HG03520 (cell line): ENCODE results near the gene ADAT3.
A peak's percentile ranks its signal among the peaks of the same experiment; 100 is the strongest.
"Not testable (repeated sequence)": the region's sequence is repeated elsewhere in the genome, so short reads cannot be mapped to it uniquely, and the experiment has no call there.

Experiments
- ATAC-seq: cut with Tn5 transposase; IDR thresholded peaks from one replicate; pipeline ENCODE4 v1.9.1; 2021; ENCODE audit warnings: mild to moderate bottlenecking, moderate library complexity; ENCODE audit not compliant: unreplicated experiment

Gene ADAT3

DNA sequence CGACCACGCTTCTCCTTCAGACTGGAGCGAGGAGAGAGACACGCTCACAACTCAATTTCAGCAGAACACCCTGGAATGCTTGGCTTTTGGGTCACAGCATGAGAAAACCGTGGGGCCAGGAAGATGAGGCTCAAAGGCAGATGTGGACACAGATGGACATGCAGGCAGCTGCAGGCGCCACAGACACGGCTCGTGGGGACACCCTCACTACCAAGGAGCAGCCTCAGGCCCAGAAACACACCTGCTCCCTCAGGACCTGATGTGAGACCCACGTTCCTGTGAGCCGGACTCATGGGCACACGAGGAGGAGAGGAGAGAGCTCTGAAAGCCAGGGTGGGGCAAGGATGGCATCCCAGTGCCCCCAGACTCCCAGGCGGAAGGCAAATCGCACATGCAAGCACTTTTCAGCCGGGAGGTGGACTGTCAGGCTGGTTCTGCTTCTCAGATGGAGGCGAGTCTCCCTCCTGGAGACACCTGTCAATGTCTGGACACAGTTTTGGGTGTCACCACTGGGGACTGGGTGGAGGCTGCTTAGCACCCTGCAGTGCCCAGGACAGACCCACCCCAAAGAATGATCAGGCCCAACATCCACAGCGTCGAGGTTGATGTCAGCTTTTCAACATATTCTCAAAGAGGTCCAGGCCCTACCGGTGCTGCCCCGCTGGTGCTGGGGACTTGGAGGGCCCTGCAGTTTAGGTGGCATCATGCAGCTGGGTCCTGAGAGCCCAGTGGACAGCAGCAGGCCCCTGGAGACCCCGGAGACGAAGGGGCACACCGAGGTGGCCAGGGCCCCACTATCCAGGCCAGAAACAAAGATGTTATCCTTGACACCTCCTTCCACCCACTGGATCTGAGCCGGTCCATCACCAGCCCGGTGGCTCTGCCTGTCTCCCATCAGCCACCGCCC is 22.2 kb upstream of the ADAT3 start:
- ATAC-seq = no peak

DNA sequence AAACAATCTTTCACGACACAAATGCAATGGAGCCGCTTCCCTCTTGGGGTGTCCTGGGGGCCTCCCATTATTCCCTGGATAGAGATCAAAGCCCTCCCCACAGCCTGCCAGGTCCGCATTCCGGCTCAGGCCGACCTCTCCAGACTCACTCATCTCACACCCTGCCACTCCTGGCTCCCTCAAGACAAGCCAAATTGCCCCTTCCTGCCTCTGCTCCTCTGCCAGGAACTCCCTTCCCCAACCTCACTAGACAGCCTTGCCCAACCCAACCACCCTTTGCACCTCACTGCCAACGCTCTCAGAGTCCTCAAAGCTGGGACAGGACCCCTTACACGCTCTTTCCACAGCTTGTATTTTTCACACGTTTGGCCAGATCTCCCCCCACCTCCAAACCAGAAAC is 21.4 kb upstream of the ADAT3 start:
- ATAC-seq = no peak

DNA sequence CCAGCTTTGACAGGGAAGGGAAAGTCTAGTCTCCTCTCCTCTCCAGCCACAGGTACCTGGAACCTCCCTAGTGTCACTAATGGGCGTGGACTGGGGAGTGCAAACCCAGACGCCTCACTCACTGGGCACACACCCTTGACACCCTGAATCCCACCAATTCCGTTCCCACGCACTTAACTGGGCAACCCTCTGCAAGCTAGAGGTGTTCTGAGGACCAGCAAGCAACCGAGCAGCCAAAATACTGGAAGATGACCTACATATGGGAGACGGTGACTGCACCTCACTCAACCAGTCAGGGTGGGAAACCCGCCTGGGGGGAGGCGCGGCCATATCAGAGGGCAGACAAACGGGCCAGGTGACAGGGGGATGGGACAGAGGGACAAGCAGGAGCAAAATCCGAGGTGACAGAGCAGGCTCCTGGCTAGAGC is 20.9 kb upstream of the ADAT3 start:
- no peak for ATAC-seq

DNA sequence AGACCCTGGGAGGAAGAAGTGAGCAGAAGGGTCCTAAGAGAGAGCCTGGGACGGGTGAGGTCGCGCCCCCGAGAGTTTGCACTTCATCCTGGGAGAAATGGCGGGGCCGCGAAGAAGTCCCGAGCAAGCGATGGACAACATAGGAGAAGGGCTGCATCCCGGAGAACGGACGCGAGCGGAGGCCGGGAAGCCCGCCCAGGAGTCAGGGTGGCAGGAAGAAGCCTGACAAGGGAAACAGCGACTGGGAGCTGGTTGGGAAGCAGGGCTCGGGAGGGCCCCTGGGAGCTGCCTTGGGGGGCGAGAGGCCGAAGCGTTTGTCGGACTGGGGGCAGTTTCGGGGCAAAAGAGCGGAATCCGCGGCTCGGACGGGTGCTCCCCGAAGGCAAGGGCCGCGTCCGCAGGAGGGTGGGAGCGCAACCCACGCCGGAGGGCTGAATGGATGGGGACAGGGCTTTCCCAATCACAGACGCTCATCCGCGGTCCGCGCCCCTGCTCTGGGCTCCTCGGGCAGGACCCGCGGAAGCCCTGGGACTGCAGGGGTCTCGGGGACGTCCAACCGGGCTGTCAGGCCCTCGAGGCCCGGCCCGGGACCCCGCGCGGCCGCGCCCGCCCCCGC is 20.4 kb upstream of the ADAT3 start:
- peak; percentile 21 for ATAC-seq

DNA sequence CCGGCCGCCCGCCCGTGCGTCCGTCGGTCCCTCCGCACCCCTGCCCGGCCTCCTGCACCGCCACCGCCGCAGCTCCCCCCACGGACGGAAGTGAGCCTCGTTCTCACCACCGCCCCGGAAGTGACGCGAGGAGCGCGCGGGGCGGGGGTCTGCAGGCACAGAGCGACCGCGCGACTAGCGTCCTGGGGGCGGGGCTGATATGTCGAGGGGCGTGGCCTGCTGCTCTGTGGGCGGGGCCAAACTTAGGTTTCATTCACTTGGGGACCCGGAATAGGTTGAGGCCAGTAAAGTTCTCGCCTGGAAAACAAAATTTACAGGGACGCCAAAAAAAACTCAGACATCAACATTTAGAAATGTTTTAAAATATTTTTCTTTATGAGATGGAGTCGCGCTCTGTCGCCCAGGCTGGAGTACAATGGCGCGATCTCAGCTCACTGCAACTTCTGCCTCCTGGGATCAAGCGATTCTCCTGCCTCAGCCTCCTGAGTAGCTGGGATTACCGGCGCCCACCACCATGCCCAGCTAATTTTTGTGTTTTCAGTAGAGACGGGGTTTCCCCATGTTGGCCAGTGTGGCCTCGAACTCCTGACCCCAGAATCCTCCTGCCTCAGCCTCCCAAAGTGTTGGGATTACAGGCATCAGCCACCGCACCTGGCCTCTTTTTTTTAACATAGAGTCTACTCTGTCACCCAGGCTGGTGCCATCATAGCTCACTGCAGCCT is 19.6 kb upstream of the ADAT3 start, which contains the start of gene ABHD17A:
Gene ABHD17A, minus strand, starts transcription at position 99 of the 722 bp plus-strand sequence. CDS start 3,930 bp downstream, outside the sequence.
- ATAC-seq = peak; percentile 68

DNA sequence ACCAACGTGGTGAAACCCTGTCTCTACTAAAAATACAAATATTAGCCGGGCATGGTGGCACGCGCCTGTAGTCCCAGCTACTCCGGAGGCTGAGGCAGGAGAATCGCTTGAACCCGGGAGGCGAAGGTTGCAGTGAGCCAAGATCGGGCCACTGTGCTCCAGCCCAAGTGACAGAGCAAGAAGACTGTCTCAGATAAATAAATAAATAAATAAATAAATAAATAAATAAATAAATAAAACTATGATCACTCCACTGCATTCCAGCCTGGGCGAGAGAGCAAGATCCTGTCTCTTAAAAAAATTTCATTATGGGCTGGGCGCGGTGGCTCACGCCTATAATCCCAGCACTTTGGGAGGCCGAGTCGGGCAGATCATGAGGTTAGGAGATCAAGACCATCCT is 18.8 kb upstream of the ADAT3 start:
- not testable (repeated sequence) for ATAC-seq

DNA sequence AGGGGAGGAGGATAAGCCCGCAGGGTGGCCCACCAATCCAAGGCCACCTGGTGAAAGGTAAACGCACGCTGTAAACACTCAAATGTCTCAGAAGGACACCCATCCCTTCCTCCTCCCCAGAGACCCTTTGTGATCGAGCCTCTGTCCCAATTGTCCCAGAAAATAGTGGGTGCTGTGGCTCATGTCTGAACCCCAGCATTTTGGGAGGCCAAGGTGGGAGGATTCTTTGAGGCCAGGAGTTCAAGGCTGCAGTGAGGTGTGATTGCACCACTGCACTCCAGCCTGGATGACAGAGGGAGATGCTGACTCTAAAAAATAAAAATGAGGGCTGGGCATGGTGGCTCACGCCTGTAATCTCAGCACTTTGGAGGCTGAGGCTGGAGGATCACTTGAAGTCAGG is 16.8 kb upstream of the ADAT3 start:
- ATAC-seq = no peak

DNA sequence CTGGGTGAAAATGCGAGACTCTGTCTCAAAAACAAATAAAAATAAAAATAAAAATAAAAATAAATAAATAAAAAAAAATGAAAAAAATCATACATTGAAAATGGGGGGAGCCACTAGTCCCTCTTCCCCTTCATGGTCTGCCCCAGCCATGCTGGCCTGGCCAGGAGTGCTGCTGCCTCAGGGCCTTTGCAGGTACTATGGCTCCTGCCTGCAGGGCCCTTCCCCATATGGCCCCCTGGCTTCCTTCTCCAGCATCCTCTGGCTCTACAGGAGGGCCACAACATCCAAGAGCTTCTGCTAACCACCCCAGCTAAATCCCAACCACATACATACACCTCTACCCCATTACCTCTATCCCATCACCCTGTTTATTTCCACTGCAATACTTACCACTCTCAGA is 15.3 kb upstream of the ADAT3 start:
- ATAC-seq = no peak

DNA sequence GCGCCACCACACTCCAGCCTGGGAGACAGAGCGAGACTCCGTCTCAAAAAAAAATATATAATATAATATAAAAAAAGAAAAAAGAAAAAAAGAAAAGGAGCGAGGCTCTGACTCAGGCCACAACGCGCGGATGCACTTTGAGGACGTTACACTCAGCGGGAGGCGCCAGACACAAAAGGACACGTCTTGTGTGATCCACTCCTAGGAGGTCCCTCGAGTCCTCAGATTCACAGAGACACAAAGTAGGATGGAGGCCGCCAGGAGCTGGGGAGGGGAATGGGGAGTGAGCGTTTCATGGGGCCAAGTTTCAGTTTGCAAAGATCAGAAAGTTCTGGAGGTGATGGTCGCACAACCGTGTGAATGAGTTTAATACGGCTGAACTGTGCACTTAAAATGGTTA is 11.4 kb upstream of the ADAT3 start:
- ATAC-seq = no peak

DNA sequence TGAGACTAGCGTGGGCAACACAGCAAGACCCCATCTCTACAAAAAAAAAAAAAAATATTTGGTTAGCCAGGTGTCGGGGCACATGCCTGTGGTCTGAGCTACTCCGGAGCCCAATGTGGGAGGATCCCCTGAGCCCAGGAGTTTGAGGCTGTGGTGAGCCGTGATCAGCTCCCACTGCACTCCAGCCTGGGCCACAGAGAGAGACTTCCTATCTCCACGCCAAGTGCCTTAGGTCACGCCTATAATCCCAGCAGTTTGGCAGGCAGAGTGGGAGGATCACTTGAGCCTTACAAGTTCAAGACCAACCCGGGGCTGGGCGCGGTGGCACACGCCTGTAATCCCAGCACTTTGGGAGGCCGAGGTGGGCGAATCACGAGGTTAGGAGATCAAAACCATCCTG is 8.7 kb upstream of the ADAT3 start:
- ATAC-seq = no peak

DNA sequence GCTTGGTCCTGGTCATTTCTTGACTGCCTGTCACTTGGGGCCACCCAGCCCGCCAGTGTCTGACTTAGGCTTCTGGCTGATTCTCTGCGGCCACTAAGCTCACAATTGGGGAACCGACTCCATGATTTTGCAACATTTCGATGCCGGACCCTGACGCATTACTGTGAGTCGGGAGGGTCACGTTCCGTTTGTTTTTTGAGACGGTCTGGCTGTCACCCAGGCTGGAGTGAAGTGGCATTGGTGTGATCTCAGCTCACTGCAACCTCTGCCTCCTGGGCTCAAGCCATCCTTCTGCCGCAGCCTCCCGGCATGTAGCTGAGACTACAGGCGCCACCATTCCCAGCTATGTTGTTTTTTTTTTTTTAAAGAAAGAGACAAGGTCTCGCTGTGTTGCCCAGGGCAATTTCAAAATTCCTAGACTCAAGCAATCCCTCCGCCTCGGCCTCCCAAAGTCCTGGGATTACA is 3.2 kb upstream of the ADAT3 start:
- no peak for ATAC-seq

DNA sequence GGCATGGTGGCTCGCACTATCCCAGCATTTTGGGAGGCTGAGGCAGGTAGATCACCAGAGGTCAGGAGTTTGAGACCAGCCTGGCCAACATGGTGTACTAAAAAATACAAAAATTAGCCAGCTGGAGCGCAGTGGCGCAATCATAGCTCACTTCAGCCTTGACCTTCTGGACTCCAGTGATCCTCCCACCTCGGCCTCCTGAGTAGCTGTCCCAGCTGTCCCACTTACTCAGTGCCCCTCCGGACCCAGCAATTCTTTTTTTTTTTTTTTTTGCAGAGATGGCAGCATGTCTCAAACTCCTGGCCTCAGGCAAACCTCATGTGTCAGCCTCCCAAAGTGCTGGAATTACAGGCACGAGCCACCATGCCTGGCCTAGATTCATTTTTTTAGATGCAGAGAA is 2.3 kb upstream of the ADAT3 start:
- ATAC-seq = no peak

DNA sequence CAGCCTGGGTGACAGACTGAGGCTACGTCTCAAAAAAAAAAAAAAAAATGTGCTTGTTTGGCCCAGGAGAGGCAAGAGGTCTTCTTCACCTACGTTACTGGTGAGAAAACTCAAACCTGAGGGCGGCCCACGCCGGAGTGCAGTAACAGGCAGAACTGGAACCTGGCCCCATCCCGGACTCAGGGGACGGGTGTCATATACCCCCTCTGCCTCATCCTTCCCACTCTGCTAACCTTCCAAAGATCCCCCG is 414 bp upstream of the ADAT3 start:
- no peak for ATAC-seq

DNA sequence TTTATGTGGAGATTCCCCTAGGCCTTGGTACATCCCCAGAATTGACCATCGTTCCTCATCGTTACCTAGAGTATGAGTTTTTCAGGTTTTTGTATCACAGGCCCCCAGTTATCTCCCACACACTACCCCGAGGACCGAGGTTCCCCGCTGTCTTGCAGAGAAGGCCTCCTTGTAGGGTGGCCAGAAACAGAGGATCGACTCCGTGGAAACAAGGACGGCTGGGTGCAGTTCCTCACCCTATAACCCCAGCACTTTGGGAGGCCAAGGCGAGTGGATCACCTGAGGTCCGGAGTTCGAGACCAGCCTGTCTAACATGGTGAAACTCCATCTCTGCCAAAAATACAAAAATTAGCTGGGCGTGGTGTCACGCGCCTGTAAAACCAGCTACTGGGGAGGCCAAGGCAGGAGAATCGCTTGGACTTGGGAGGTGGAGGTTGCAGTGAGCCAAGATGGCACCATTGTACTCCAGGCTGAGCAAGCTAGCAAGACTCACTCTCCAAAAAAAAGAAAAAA is 720 bp downstream of the ADAT3 start:
- no peak for ATAC-seq

DNA sequence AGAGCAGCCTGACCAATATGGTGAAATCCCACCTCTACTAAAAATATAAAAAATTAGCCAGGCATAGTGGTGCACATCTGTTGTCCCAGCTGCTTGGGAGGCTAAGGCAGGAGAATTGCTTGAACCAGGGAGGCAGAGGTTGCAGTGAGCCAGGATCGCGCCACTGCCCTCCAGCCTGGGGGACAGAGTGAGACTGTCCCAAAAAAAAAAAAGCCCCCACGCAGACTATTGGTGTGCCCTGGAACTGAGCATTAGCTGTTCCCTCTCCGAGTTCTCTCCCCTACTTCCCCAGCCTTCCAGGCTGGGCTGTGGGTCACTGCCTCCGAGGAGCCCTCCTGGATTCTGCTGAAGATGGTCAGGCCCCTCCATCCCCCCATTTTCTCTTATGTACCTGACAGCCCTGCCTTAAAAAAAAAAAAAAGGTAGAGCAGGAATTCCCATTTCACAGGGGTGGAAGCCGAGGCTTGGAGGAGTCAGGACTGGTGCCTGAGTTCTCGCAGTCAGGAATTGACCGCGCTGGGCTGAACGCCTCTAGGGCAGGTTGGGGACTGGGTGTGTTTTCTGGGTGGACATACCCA is 1.9 kb downstream of the ADAT3 start:
- no peak for ATAC-seq

DNA sequence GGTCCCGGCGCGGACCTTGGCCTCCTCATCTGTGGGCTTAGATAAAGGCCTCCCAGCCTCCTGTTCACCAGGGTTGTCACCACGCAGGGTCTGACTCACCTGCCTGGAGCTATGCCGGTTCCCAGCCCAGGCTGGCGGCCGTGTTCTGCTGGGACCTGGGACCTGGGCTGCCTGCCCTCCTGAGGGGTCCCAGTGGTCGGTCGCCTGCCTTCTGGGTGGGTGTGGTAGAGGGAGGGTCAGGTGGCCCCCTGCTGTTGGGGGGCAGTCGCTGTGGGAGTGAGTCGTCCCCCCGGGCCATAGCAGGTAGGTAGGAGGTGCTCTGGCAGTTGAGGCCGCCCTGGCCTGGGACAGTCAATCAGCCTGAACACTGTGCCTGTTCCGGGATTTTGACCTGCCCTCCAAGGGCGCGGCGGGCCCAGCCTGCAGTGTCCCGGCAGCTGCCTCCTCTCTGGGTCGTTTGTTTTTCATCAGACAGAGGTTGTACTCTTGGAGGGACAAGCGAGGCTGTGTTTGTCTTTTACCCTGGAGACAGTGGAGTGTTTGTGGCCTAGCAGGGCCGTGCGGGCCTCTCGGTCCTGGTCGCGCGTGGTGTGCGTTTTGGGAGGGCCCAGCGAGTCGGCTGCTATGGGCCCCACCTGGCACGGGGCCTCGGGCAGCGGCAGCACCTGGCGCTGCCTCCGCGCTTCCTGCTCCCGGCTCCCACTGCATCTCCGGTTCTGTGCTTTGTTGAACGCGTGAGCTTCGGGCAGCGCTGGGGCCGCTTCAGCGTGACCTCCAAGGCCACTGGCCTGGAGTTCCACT is 2.6 kb downstream of the ADAT3 start:
- ATAC-seq = no peak

DNA sequence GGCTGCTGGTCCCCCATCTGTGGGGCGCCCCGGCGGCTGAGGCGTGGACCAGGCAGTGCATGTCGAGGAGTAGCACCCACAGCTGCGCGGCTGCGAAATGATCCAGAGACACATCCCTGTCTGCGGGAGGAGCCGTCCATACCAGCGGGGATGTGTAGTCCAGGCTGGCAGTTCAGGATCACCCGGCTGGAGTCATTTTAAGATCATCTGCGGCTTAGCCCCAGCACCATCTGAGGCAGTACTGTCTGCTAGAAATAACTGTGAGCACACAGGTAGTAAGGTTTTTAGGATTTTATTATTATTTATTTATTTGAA is 3.1 kb downstream of the ADAT3 start:
- no peak for ATAC-seq

DNA sequence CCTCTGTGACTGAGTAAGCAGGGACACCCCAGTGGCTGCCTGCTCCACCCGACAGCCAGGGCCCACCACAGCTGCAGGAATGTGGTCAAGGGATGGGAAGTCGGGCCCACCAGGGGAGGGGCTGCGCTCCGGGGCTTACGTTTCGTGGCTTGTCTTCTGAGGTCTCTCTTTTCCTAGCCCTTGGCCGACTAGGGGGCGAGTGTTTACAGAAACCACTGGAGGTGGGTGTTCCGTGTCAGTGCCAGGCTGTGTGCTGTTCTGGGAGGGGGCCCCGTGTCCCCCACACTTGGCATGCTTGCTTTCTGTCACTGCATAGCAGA is 4.5 kb downstream of the ADAT3 start:
- no peak for ATAC-seq

DNA sequence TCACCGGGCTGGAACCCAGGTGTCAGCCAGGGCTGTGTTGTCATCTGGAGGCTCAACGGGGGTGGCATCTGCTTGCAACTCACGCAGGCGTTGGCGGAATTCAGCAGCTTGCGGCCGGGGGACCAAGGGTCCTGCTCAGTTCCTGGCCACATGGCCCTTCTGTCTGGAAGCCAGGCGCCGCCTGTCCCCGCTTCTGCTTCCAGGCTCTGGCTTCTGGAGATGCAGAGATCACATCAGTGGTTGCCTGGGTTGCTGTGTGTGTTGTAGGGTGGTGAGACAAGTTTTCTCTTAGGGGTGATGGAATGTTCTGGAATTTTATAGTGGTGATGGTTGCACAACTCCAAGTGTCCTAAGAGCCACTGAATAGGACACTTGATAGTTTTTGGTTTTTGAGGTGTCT is 5.0 kb downstream of the ADAT3 start:
- ATAC-seq = no peak

DNA sequence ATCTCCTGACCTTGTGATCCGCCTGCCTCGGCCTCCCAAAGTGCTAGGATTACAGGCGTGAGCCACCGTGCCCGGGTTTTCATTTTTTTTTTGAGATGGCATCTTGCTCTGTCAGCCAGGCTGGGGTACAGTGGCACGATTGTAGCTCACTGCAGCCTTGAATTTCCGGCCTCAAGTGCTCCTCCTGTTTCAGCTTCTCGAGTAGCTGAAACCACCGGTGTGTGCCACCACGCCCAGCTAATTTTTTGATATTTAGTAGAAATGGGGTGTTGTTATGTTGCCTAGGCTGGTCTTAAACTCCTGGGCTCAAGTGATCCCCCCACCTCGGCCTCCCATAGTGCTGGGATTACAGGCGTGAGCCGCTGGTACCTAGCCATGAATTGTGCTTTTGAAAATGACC is 5.9 kb downstream of the ADAT3 start:
- no peak for ATAC-seq

DNA sequence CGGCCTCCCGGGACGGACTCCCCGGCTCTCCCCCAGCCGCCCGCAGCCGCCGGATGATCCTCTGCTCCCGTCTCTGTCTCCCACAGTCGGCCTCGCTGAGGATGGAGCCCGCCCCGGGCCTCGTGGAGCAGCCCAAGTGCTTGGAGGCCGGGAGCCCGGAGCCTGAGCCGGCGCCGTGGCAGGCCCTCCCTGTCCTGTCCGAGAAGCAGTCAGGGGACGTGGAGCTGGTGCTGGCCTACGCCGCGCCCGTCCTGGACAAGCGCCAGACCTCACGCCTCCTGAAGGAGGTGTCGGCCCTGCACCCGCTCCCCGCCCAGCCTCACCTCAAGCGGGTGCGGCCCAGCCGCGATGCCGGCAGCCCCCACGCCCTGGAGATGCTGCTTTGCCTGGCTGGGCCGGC is 6.8 kb downstream of the ADAT3 start:
- no peak for ATAC-seq
